GM12872 (cell line): ENCODE measurements around the gene OR51B5.

Source experiments
- CTCF ChIP-seq: IDR thresholded peaks from 3 replicates; pipeline ENCODE4 v1.5.1; 2011; ENCODE audit warnings: low read depth, mild to moderate bottlenecking, low read length, moderate library complexity; ENCODE audit not compliant: insufficient read depth

OR51B5 gene

GRCh38 chr11:5349550-5349949 is 6.2 kb upstream of the OR51B5 start:
- TF ChIP-seq CTCF: no peak

- TF ChIP-seq CTCF: no peak
Observed at GRCh38 chr11:5348551-5349194, 5.3 kb upstream of the OR51B5 start.

- TF ChIP-seq CTCF: no peak
Observed at GRCh38 chr11:5345831-5346230, 2.5 kb upstream of the OR51B5 start.

- no peak for TF ChIP-seq CTCF
Observed at GRCh38 chr11:5339771-5340322, 3.5 kb downstream of the OR51B5 start.

GRCh38 chr11:5336331-5336730 is 7.0 kb downstream of the OR51B5 start:
- TF ChIP-seq CTCF: no peak

GRCh38 chr11:5335170-5335569 is 8.2 kb downstream of the OR51B5 start:
- TF ChIP-seq CTCF: no peak

GRCh38 chr11:5324197-5324596 is 19.1 kb downstream of the OR51B5 start, which contains the start of gene OR51B2:
OR51B2 (minus strand) TSS chr11:5324297; CDS start chr11:5324297, 0 bp downstream.
- TF ChIP-seq CTCF: no peak
